ENCODE results near the gene ADGRF1.

DNA sequence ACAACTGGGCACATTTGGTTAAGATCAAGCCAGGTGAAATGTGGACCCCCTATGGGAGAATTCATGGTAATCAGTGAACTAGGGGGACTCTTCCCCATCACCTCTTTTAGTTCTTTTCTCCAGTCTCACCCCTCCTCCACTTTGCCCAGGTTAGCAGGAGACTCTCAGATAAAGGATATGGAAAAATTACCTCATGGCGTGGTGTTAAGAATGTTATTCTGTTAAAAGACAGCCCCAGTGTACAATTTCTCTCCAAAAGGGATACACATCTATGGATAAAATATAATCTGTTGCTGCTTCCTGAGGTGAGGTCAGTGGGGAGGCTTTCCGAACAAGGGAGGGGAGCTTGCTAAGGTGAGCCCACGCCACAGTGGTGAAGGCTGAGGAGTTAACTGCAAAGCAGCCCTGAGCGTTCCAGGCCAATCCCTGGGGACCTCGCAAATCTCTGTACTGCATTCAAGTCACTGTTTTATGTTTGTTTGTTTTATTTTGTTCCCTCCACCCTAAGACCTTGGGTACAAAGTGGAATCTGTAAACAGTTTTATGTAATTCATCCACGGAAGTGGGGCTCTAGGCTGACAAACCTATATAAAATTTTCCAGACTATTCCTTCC, 52.0 kb downstream of the ADGRF1 start:
- TF ChIP-seq, protein P1, sequence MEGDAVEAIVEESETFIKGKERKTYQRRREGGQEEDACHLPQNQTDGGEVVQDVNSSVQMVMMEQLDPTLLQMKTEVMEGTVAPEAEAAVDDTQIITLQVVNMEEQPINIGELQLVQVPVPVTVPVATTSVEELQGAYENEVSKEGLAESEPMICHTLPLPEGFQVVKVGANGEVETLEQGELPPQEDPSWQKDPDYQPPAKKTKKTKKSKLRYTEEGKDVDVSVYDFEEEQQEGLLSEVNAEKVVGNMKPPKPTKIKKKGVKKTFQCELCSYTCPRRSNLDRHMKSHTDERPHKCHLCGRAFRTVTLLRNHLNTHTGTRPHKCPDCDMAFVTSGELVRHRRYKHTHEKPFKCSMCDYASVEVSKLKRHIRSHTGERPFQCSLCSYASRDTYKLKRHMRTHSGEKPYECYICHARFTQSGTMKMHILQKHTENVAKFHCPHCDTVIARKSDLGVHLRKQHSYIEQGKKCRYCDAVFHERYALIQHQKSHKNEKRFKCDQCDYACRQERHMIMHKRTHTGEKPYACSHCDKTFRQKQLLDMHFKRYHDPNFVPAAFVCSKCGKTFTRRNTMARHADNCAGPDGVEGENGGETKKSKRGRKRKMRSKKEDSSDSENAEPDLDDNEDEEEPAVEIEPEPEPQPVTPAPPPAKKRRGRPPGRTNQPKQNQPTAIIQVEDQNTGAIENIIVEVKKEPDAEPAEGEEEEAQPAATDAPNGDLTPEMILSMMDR (conservative IDR thresholded peaks at IDR 0.05 in 1 of 2, IDR thresholded peaks at IDR 0.05 in 1 of 2; ENCODE audit: low read depth in 1 of 2, low read length in 2 of 2) = no peak
- TF ChIP-seq EZH2 (IDR thresholded peaks at IDR 0.05; ENCODE audit: low read length, missing control alignments) = no peak
